HG03066 (cell line): ENCODE data around the gene AIMP1.
"Not testable (repeated sequence)": the region's sequence is repeated elsewhere in the genome, so short reads cannot be mapped to it uniquely, and the experiment has no call there.

ENCODE experiments used
- ATAC-seq: cut with Tn5 transposase; IDR thresholded peaks from one replicate; pipeline ENCODE4 v1.9.1; 2021; ENCODE audit warnings: low read depth; ENCODE audit not compliant: unreplicated experiment

AIMP1 gene

GRCh38 chr4:106398898-106399297 lies 82.5 kb downstream of the AIMP1 start:
- ATAC-seq: not testable (repeated sequence)
